GM23338 (cell line): Measurements from ENCODE around the gene POU2AF2. TPM values are rescaled to one million over a fixed set of nuclear protein-coding genes. Genes with fewer than 3 reads are reported as not detected.

Experiments
- ATAC-seq: fragments of 200-7000 bp; cut with Tn5 transposase; 3 replicates; pipeline ENCODE4 v1.9.1; 2020
- DNase-seq: peaks from one replicate; pipeline ENCODE4 v3.0.0-alpha.2; 2015; ENCODE audit warnings: low spot score
- H2AFZ ChIP-seq: fragments of 200-600 bp; sonication (generic); 2 replicates; pipeline ENCODE4 v1.8.0; 2016; ENCODE audit warnings: antibody characterized with exemption, mild to moderate bottlenecking, moderate library complexity
- H3F3A ChIP-seq: fragments of 200-600 bp; sonication (generic); replicated peaks from 2 replicates; pipeline ENCODE4 v1.8.0; 2017; ENCODE audit warnings: antibody characterized with exemption, mixed run types, low read depth
- H3K27ac ChIP-seq: fragments of 200-600 bp; sonication (generic); 2 replicates; pipeline ENCODE4 v1.6.1; 2016; ENCODE audit warnings: low read depth
- H3K27me3 ChIP-seq: fragments of 200-600 bp; sonication (generic); 2 replicates; pipeline ENCODE4 v1.8.0; 2016; ENCODE audit warnings: mild to moderate bottlenecking, mixed run types, moderate library complexity; ENCODE audit not compliant: insufficient read depth
- H3K36me3 ChIP-seq: fragments of 200-600 bp; sonication (generic); 2 replicates; pipeline ENCODE4 v1.8.0; 2016; ENCODE audit warnings: mild to moderate bottlenecking; ENCODE audit not compliant: insufficient read depth
- H3K4me1 ChIP-seq: fragments of 200-600 bp; sonication (generic); 2 replicates; pipeline ENCODE4 v1.8.0; 2016; ENCODE audit warnings: mild to moderate bottlenecking, moderate library complexity; ENCODE audit not compliant: insufficient read depth
- H3K4me2 ChIP-seq: fragments of 200-600 bp; sonication (generic); 2 replicates; pipeline ENCODE4 v1.7.1; 2017; ENCODE audit warnings: mixed run types
- H3K4me3 ChIP-seq: fragments of 200-600 bp; sonication (generic); 2 replicates; pipeline ENCODE4 v1.6.1; 2016; ENCODE audit warnings: mixed run types
- H3K79me2 ChIP-seq: fragments of 200-600 bp; sonication (generic); replicated peaks from 2 replicates; pipeline ENCODE4 v1.8.0; 2017; ENCODE audit warnings: mild to moderate bottlenecking; ENCODE audit not compliant: insufficient read depth
- H3K9me2 ChIP-seq: fragments of 200-600 bp; sonication (generic); 2 replicates; pipeline ENCODE4 v1.8.0; 2017; ENCODE audit not compliant: insufficient read depth
- H4K20me1 ChIP-seq: fragments of 200-600 bp; sonication (generic); replicated peaks from 2 replicates; pipeline ENCODE4 v1.8.0; 2017; ENCODE audit warnings: mild to moderate bottlenecking; ENCODE audit not compliant: insufficient read depth
- H3K27ac Mint-ChIP-seq: 2 replicates; pipeline ENCODE4 v1.8.0; 2020; ENCODE audit warnings: inconsistent platforms, mild to moderate bottlenecking, moderate library complexity, mixed read lengths
- H3K27me3 Mint-ChIP-seq: 3 replicates; pipeline ENCODE4 v1.8.0; 2022; ENCODE audit warnings: low read depth, mild to moderate bottlenecking, moderate library complexity, mixed read lengths, inconsistent platforms; ENCODE audit not compliant: insufficient read depth, poor library complexity
- H3K36me3 Mint-ChIP-seq: 3 replicates; pipeline ENCODE4 v1.8.0; 2021; ENCODE audit warnings: low read depth, mild to moderate bottlenecking, inconsistent platforms, moderate library complexity, mixed read lengths
- H3K4me1 Mint-ChIP-seq: 3 replicates; pipeline ENCODE4 v1.8.0; 2020; ENCODE audit warnings: mild to moderate bottlenecking, inconsistent platforms, mixed read lengths
- H3K4me3 Mint-ChIP-seq: 3 replicates; pipeline ENCODE4 v1.8.0; 2021; ENCODE audit warnings: moderate library complexity, mild to moderate bottlenecking, inconsistent platforms, mixed read lengths
- H3K9me3 Mint-ChIP-seq: 3 replicates; pipeline ENCODE4 v1.8.0; 2020; ENCODE audit warnings: moderate library complexity, mild to moderate bottlenecking, inconsistent platforms, mixed read lengths
- CREB1 ChIP-seq: fragments of 250-450 bp; sonication (Bioruptor Pico); IDR thresholded peaks from 2 replicates; pipeline ENCODE4 v1.5.0; 2020; ENCODE audit warnings: low read depth, mild to moderate bottlenecking, moderate library complexity
- EZH2 ChIP-seq: fragments of 200-600 bp; sonication (generic); IDR thresholded peaks from one replicate; pipeline ENCODE4 v1.8.0; 2017; ENCODE audit warnings: antibody characterized with exemption, mild to moderate bottlenecking, low read depth; ENCODE audit not compliant: unreplicated experiment
- EZH2phosphoT487 ChIP-seq: fragments of 200-600 bp; sonication (generic); IDR thresholded peaks from one replicate; pipeline ENCODE4 v1.8.1; 2018; ENCODE audit warnings: antibody characterized with exemption; ENCODE audit not compliant: unreplicated experiment
- JUNB ChIP-seq: IDR thresholded peaks from one replicate; pipeline ENCODE4 v1.6.1; 2016; ENCODE audit warnings: antibody characterized with exemption; ENCODE audit not compliant: unreplicated experiment
- NANOG ChIP-seq: IDR thresholded peaks from 2 replicates; pipeline ENCODE4 v1.6.1; 2016; ENCODE audit warnings: antibody characterized with exemption, borderline replicate concordance
- POLR2AphosphoS5 ChIP-seq: IDR thresholded peaks from 2 replicates; pipeline ENCODE4 v1.6.1; 2016; ENCODE audit warnings: antibody characterized with exemption, low read depth
- ZNF114 ChIP-seq: fragments of 250-450 bp; sonication (Bioruptor Pico); IDR thresholded peaks from 2 replicates; pipeline ENCODE4 v1.5.0; 2020; ENCODE audit warnings: mild to moderate bottlenecking, moderate library complexity
- ZNF331 ChIP-seq: fragments of 250-450 bp; sonication (Bioruptor Pico); IDR thresholded peaks from 2 replicates; pipeline ENCODE4 v1.5.0; 2020; ENCODE audit warnings: low read depth, mild to moderate bottlenecking, moderate library complexity
- polyA plus RNA-seq: library from polyadenylated mRNA; unstranded; fragments of >200 nt; fragmentation: Nextera tagmentation; extraction: Ambion mirVana; gene quantifications from 2 replicates; pipeline ENCODE4 v1.2.1, GENCODE V29; 2016
- total RNA-seq: library from RNA; depleted of rRNA; stranded (reverse); fragments of >200 nt; shearing (Covaris generic); gene quantifications from 2 replicates; pipeline ENCODE4 v1.2.3, GENCODE V29; 2014
- TF ChIP-seq, protein P1 (sequence below), 2 experiments: fragments of 200-600 bp in 1 of 2; sonication (generic) in 1 of 2; conservative IDR thresholded peaks; 2 replicates each; pipeline versions ENCODE4 v1.5.1 to v1.6.1; 2016 to 2017; ENCODE audit warnings: antibody characterized with exemption in 2 of 2, low read depth in 2 of 2, mild to moderate bottlenecking in 2 of 2, moderate library complexity in 1 of 2
- TF ChIP-seq, protein P2 (sequence below): IDR thresholded peaks from one replicate; pipeline ENCODE4 v1.6.1; 2018; ENCODE audit warnings: antibody characterized with exemption; ENCODE audit not compliant: unreplicated experiment

The POU2AF2 gene
- total and polyA plus RNA-seq, 2 experiments from 2014 or later = not detected

DNA sequence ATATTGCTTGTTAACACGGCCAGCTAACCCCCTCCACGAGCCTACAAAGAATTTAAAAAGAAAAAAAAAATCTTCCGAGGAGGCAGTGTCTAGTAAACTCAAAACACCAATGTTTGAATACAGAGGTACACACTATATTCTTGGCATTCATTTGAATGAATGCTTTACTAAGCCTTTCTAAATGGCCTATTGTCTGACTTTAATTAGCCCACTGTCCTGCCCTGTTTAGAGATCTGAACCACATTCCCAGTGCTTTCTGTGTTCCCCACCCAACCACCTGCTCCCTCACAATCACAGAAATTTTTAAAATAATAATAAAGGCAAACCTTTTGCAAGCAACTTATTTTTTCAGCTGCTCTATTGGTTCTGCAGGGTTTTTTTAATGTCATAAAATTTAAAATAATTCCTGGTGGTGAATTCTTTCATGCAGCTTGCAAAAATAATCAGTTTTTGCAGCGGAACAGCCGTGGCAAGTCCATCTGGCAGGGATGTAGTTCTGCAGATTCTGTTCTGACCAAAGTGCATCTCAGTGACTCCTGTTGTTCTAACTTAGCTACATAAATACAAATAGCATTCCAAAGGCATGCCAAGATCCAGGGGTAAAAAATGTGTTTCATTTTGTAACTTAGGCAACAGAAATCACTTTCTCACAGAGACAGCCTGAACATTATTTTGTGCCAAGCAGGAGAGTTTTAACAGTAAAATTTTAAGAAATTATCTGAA, 23.8 kb downstream of the POU2AF2 start:
- Histone ChIP-seq H2AFZ (no peak overlapping the region), H3K4me3 (no peak overlapping the region), H3K36me3 (no peaks in the 10 kb centered on the region), H3K9me2 (no peaks in the 10 kb centered on the region), H3K27ac (no peak overlapping the region), H3K79me2 (no peaks in the 10 kb centered on the region), H4K20me1 (no peaks in the 10 kb centered on the region), H3K27me3 (no peaks in the 10 kb centered on the region), H3F3A (no peaks in the 10 kb centered on the region), H3K4me2 (no peak overlapping the region), H3K4me1 (no peaks in the 10 kb centered on the region)
- Mint-ChIP-seq H3K27ac (no peak overlapping the region), H3K4me1 (no peaks in the 10 kb centered on the region; the same call in 2 of the 3 replicates), H3K9me3 (no peaks in the 10 kb centered on the region), H3K4me3 (no peak overlapping the region), H3K36me3 (no peaks in the 10 kb centered on the region), H3K27me3 (peaks cover 3% of the 10 kb centered on the region)
- no peak for TF ChIP-seq EZH2
- no peak for TF ChIP-seq POLR2AphosphoS5
- no peak for TF ChIP-seq ZNF114 (CRISPR knock-in tag)
- no peak for TF ChIP-seq JUNB
- no peak for DNase-seq
- no peak for ATAC-seq

DNA sequence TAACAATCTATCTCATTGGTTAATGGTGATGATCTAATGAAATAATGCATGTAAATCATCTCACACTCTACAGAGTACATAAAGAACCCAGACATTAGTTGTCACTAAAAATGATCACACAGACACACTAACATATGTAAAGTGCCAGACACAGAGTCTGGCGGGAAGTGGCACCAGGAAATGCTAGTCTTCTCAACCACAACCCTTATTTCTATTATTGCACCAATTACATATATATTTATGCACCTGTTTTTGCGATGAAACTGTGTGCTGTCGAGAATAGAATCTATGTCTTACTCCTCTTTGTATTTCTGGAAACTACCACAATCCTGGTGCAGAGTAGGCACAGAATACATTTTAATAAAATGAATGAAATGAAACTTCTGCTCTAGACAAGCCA, 26.9 kb downstream of the POU2AF2 start:
- H3K36me3 ChIP-seq = no peaks in the 10 kb centered on the region
- H3K27ac ChIP-seq = no peak overlapping the region
- H3K4me2 ChIP-seq = no peak overlapping the region
- no peak overlapping the region for H3K4me3 ChIP-seq
- H3F3A ChIP-seq = no peaks in the 10 kb centered on the region
- no peaks in the 10 kb centered on the region for H3K27me3 ChIP-seq
- H3K4me1 Mint-ChIP-seq = no peaks in the 10 kb centered on the region; the same call in 2 of the 3 replicates
- ATAC-seq (no peak), DNase-seq (no peak)
- no peaks in the 10 kb centered on the region for H4K20me1 ChIP-seq
- 0 out of 2 replicates have a peak, but pooled peaks cover 4% of the 10 kb centered on the region for H3K9me2 ChIP-seq
- no peaks in the 10 kb centered on the region for H3K36me3 Mint-ChIP-seq
- no peaks in the 10 kb centered on the region for H3K9me3 Mint-ChIP-seq
- peaks cover 3% of the 10 kb centered on the region for H3K27me3 Mint-ChIP-seq
- no peaks in the 10 kb centered on the region for H3K4me1 ChIP-seq
- H3K27ac Mint-ChIP-seq = no peak overlapping the region
- H2AFZ ChIP-seq = no peak overlapping the region
- no peaks in the 10 kb centered on the region for H3K79me2 ChIP-seq
- no peak overlapping the region for H3K4me3 Mint-ChIP-seq
- TF ChIP-seq, protein P1, sequence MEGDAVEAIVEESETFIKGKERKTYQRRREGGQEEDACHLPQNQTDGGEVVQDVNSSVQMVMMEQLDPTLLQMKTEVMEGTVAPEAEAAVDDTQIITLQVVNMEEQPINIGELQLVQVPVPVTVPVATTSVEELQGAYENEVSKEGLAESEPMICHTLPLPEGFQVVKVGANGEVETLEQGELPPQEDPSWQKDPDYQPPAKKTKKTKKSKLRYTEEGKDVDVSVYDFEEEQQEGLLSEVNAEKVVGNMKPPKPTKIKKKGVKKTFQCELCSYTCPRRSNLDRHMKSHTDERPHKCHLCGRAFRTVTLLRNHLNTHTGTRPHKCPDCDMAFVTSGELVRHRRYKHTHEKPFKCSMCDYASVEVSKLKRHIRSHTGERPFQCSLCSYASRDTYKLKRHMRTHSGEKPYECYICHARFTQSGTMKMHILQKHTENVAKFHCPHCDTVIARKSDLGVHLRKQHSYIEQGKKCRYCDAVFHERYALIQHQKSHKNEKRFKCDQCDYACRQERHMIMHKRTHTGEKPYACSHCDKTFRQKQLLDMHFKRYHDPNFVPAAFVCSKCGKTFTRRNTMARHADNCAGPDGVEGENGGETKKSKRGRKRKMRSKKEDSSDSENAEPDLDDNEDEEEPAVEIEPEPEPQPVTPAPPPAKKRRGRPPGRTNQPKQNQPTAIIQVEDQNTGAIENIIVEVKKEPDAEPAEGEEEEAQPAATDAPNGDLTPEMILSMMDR (conservative IDR thresholded peaks at IDR 0.05; ENCODE audit: low read depth in 2 of 2) = no peak
- TF ChIP-seq EZH2phosphoT487 = no peak
- no peak for TF ChIP-seq NANOG
- TF ChIP-seq JUNB = no peak
- TF ChIP-seq CREB1 (CRISPR knock-in tag) = no peak
- TF ChIP-seq ZNF331 (CRISPR knock-in tag) = no peak
- TF ChIP-seq, protein P2, sequence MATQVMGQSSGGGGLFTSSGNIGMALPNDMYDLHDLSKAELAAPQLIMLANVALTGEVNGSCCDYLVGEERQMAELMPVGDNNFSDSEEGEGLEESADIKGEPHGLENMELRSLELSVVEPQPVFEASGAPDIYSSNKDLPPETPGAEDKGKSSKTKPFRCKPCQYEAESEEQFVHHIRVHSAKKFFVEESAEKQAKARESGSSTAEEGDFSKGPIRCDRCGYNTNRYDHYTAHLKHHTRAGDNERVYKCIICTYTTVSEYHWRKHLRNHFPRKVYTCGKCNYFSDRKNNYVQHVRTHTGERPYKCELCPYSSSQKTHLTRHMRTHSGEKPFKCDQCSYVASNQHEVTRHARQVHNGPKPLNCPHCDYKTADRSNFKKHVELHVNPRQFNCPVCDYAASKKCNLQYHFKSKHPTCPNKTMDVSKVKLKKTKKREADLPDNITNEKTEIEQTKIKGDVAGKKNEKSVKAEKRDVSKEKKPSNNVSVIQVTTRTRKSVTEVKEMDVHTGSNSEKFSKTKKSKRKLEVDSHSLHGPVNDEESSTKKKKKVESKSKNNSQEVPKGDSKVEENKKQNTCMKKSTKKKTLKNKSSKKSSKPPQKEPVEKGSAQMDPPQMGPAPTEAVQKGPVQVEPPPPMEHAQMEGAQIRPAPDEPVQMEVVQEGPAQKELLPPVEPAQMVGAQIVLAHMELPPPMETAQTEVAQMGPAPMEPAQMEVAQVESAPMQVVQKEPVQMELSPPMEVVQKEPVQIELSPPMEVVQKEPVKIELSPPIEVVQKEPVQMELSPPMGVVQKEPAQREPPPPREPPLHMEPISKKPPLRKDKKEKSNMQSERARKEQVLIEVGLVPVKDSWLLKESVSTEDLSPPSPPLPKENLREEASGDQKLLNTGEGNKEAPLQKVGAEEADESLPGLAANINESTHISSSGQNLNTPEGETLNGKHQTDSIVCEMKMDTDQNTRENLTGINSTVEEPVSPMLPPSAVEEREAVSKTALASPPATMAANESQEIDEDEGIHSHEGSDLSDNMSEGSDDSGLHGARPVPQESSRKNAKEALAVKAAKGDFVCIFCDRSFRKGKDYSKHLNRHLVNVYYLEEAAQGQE = no peak
